HG03066 (cell line): ENCODE measurements around the gene SRRT.
"Not testable (repeated sequence)": the region's sequence is repeated elsewhere in the genome, so short reads cannot be mapped to it uniquely, and the experiment has no call there.

Experiments
- ATAC-seq: cut with Tn5 transposase; IDR thresholded peaks from one replicate; pipeline ENCODE4 v1.9.1; 2021; ENCODE audit warnings: low read depth; ENCODE audit not compliant: unreplicated experiment

Gene SRRT

GRCh38 chr7:100854899-100855298 lies 20.0 kb upstream of the SRRT start:
- not testable (repeated sequence) for ATAC-seq

- ATAC-seq = no peak
Observed at GRCh38 chr7:100855515-100855914, 19.4 kb upstream of the SRRT start.

- ATAC-seq = no peak
Observed at GRCh38 chr7:100856871-100857282, 18.0 kb upstream of the SRRT start.

GRCh38 chr7:100859856-100860255 lies 15.0 kb upstream of the SRRT start:
- no peak for ATAC-seq

- ATAC-seq = no peak
Observed at GRCh38 chr7:100860702-100861615, 13.9 kb upstream of the SRRT start.

- ATAC-seq = no peak
Observed at GRCh38 chr7:100861616-100861985, 13.3 kb upstream of the SRRT start.

GRCh38 chr7:100863406-100863950 lies 11.4 kb upstream of the SRRT start:
- ATAC-seq = no peak

- no peak for ATAC-seq
Observed at GRCh38 chr7:100864263-100864845, 10.5 kb upstream of the SRRT start.

- no peak for ATAC-seq
Observed at GRCh38 chr7:100865372-100865911, 9.5 kb upstream of the SRRT start.

- ATAC-seq = no peak
Observed at GRCh38 chr7:100865938-100866728, 8.8 kb upstream of the SRRT start.

- no peak for ATAC-seq
Observed at GRCh38 chr7:100866729-100867039, 8.2 kb upstream of the SRRT start.

- ATAC-seq = peak; percentile 50
Observed at GRCh38 chr7:100867040-100867775, 7.7 kb upstream of the SRRT start, which contains the start of gene TRIP6. TRIP6 (plus strand) TSS chr7:100867387; CDS start chr7:100867498, 111 bp downstream.

- peak; percentile 20 for ATAC-seq
Observed at GRCh38 chr7:100867776-100868485, 7.0 kb upstream of the SRRT start.

GRCh38 chr7:100873599-100874299 lies 1.2 kb upstream of the SRRT start:
- no peak for ATAC-seq

GRCh38 chr7:100874300-100874576 lies 665 bp upstream of the SRRT start:
- no peak for ATAC-seq

GRCh38 chr7:100875356-100875751 lies 451 bp downstream of the SRRT start:
- peak; percentile 27 for ATAC-seq

GRCh38 chr7:100878013-100878412 lies 3.1 kb downstream of the SRRT start:
- ATAC-seq = no peak

GRCh38 chr7:100878685-100879084 lies 3.8 kb downstream of the SRRT start:
- no peak for ATAC-seq

- no peak for ATAC-seq
Observed at GRCh38 chr7:100879685-100880261, 4.9 kb downstream of the SRRT start.
